Ramos (cell line): ENCODE measurements around the gene CBLN3.
"Not testable (repeated sequence)": the region's sequence is repeated elsewhere in the genome, so short reads cannot be mapped to it uniquely, and the experiment has no call there.

Source experiments
- in situ Hi-C: fragments of 300-500 bp; cut with MboI; formaldehyde crosslinking; loops from one replicate; pipeline ENCODE4 v1.14.3; 2022; ENCODE audit warnings: low sequenced_read_pairs; ENCODE audit not compliant: unreplicated experiment

CBLN3 gene

DNA sequence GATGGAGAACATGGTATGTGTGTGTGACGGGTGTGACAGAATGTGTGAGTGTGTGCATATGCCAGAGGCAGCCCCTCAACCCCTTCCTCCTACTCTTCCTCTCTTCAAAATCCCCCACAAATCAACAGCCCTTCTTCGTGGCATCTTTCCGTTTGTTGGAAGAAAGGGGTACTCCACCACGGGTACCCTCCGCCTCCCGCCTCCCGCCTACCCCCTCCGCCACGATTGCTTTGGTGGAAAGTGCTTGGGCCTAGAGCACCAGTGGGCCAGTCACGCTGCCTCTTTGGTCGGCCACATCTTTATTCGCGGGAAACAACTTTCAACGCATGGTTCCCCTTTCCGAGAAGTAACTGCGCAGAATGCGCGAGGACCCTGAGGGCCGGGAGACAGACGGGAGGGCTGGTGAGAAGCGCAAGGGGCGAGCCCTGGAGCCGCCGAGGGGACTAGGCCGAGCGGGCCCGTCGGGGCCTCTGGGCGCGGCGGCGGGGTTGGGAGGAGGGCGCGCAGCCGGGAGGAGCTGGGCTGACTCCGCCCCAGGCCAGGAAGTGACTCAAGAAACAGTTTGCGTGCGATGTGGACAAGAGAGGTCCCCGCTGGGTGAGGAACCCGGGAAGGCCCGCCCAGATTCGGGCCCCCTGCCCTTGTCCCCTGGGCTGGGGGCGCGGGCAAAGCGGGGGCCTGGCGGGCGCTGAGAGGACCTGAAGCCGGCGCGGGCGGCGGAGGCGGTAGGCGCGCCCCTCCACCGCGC, at the start of gene CBLN3, which contains the start of gene KHNYN:
CBLN3 (minus strand) TSS at position 274 of the 748 bp plus-strand sequence. CDS start 614 bp downstream, outside the sequence.
KHNYN (plus strand) TSS at position 560 of the 748 bp plus-strand sequence. CDS start 777 bp downstream, outside the sequence.
- in situ Hi-C loops, result loop anchor here (5.0 to 25.0 kb wide), 5 partner anchors 62 to 865 kb away; partner anchors contain the start of genes AP1G2, DHRS4L2, NFATC4 and TINF2

DNA sequence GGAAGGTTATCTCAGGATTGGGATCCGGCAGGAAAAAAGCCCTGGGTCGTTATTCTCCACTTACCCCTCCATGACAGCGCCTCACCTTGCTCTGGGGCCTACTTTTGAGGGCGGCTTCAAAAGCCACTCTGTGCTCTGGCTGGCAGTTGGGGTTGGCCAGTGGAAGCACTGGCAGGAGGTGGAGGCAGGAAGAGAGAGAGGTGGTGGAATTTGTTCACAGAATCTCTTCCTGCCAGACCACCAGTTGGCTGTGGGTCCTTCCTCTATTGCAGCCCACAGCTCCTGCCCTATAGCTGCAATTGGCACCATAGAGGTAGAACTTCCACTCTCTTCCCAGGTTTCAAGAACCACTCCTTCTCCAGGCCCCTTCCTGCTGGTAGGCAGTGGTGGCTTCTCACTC, 45.8 kb upstream of the CBLN3 start:
- in situ Hi-C loops, result no loop called here

DNA sequence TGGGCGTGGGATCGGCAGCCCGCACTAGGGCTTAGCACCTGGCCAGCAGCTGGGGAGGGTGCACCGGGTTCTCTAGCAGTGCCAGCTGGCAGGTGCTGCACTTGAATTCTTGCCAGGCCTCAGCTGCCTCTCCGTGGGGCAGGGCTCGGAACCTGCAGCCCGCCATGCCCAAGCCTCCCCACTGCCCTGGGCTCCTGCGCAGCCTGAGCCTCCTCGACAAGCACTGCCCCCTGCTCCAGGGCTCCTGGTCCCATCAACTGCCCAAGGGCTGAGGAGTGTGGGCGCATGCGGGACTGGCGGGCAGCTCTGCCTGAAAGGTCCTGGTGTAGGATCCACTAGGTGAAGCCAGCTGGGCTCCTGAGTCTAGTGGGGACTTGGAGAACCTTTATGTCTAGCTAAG, 43.7 kb upstream of the CBLN3 start:
- in situ Hi-C loops, result no loop called here

DNA sequence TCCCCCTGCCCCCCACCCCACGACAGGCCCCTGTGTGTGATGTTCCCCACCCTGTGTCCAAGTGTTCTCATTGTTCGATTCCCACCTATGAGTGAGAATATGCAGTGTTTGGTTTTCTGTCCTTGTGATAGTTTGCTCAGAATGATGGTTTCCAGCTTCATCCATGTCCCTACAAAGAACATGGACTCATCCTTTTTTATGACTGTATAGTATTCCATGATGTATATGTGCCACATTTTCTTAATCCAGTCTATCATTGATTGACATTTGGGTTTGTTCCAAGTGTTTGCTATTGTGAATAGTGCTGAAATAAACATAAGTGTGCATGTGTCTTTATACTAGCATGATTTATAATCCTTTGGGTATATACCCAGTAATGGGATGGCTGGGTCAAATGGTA, 41.0 kb upstream of the CBLN3 start:
- in situ Hi-C loops, result not testable (repeated sequence)

DNA sequence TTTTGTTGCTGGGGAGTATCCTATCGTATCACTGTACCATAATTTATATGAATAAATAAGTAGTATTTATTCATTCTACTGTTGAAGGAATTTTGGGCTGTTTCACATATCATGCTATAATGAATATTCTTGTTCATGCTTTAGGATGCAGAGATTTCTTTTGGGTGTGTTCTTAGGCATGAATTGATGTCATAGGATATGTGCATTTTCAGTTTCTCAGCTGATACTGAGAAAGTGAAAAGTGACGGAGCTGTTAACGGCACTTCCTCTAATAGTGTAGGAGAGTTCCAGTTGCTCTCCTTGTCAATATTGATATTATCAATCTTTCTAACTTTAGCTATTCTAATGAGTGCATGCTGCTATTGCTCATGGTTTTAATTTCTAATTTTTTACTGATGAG, 36.3 kb upstream of the CBLN3 start:
- in situ Hi-C loops, result no loop called here

DNA sequence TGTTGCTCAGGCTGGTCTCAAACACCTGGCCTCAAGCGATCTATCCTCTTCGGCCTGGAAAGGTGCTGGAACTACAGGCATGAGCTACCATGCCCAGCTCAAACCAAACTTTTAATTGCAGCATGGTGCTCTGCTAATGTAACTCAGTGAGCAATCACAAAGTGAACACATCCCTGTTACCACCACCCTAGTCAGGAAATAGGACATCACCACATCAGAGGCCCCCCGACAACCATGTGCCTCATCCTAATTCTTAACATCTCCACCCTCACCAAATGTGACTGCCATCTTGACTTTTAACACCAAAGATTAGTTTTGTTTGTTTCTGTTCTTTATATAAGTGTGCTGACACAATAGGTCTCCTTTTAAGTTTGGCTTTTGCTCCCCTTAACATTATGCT, 35.9 kb upstream of the CBLN3 start:
- in situ Hi-C loops, result no loop called here

DNA sequence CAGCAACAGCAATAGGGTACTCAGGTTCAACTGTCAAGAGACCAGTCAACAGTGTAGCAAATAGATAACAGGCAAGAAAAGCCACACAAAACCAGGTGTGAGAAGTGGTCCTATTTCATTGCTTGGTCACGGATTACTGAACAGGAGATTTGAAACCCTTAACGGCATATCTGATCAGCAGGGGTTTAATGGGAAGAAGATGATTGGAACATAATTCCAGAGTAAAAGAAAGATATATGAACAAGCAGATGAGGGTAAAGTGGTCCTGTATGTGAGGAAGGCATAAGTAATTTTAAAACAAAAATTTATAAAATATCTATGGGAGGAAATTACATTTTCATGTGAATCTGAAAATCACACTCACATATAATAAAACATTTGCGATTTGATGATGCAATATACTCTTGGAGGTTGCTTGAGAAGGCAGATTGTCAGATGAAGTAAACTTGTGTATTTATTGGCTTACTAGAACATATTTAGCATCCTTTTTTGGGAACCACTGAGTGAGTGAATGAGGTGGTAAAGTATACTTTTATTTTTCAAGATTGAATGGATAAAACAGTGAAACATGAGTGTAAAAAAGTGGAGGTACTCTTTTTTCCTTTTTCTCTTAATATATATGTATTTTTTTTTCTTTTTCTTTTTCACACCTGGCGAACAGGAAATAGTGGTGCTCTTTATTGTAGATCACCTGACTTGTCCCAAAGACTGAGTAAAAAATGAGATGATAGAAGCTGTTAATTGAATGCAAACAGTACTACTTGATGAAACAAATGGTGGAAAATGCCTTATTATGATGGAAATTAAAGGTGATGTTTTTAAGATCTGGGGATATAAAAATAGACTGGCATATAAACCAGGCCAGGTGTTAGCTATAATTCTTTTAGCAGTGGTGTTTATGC, 34.7 kb upstream of the CBLN3 start:
- in situ Hi-C loops, result no loop called here

DNA sequence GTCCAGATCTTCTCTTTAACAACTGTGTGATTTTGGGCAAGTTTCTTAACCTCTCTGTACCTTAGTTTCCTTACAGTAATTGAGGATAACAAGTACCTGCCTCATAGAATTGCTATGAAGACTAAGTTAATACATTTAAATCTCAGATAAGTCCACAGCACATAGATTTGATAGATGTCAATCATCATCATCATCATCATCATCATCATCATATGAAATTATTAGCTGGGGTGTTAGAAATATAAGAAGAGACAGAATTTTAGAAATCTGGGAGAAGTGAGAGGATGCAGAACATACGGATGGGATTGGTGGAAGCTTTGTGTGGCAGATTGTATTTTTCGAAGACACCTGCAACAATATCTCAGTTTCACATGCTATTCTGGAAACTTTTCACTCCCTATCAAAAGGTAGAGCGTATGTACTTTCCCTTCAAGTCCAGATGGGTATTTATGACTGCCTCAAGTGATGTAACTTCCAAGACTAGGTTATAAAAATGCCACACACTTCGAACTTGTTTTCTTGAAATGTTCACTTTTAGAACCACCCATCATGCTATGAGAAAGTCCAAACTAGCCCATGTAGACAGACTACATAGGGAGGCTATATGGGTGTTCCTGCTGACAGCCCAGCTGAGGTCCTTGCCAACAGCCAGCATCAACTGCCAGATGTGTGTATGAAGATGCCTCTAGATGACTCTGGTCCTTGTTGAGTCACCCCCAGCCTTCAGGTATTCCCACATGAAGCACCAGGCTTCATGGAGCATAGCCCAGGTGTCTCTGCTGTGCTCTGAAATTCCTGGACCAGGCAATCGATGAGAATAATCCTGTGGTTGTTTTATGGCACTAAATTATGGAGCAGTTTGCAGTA, 33.8 kb upstream of the CBLN3 start:
- in situ Hi-C loops, result no loop called here

DNA sequence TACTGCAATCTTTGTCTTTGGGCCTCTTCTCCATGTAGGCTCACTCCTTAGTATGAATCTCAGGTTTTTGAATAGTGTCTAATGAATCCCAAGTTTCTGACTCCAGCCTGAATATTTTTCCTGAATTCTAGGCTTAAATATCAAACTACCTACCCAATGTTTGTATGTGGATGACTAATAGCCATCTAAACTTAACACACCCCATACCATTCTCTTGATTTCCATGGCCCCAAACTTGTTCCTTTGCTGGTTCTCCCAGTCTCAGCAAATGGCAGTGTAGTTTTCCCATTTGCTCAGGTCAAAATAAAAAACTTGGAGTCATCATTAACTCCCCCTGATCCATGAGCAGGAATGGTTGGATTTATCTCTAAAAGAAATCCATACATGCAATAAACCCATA, 31.9 kb upstream of the CBLN3 start:
- in situ Hi-C loops, result no loop called here

DNA sequence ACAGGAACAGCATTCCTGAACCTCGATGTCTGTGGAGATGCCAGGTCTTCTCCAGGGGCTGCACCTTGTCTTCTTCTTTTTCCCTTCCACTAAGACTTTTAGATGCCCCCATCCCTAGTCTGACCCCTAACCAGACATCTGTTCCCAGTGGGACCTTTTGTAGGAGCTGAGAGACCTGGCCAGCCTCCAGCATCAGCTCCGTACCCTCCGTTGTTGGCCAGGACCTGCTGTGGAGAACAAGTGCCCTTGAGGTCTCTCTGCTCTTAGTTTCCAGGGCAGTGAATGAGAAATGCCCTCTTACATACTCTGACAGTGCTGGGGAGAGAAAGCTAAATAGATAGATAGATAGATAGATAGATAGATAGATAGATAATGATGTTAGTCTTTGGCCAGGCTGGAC, 29.9 kb upstream of the CBLN3 start:
- in situ Hi-C loops, result no loop called here

DNA sequence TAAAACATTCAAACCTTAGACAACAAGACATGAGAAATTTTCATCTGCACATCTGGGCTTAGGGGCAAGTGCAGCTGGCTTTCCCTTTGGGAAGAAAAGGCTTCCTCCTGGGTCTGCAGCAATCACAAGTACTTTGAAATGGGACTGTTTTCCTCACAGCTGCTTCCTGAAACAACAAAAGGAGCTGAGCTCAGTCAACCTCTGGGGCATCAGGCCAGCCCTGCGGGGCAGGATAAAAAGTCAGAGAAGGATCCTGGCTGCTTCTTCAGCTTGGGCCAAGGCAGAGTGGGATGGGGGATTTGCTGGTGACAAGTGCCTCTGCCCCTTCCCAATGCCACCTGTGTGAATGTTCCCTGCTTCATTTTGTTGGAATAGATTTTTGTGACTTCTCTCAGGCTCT, 29.3 kb upstream of the CBLN3 start:
- in situ Hi-C loops, result no loop called here

DNA sequence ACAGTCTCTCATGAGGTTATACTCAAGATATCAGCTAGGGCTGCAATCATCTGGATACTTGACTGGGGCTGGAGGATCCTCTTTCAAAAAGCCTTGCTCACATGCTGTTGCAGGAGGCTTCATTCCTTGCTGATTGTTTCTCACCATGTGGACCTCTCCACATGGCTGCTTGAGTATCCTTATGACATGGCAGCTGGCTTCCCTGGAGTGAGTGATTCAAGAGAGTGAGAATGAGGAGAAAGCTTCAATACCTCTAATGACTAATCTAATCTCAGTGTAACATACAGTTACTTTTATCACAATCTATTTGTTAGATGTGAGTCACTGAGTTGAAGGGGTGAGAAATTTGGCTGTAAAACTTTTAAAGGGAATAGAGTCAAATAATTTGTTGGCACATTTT, 27.5 kb upstream of the CBLN3 start:
- in situ Hi-C loops, result no loop called here

DNA sequence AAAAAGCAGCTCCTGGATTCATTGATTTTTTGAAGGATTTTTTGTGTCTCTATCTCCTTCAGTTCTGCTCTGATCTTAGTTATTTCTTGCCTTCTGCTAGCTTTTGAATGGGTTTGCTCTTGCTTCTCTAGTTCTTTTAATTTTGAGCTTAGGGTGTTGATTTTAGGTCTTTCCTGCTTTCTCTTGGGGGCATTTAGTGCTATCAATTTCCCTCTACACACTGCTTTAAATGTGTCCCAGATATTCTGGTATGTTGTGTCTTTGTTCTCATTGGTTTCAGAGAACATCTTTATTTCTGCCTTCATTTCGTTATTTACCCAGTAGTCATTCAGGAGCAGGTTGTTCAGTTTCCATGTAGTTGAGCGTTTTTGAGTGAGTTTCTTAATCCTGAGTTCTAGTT, 21.4 kb upstream of the CBLN3 start:
- in situ Hi-C loops, result not testable (repeated sequence)

DNA sequence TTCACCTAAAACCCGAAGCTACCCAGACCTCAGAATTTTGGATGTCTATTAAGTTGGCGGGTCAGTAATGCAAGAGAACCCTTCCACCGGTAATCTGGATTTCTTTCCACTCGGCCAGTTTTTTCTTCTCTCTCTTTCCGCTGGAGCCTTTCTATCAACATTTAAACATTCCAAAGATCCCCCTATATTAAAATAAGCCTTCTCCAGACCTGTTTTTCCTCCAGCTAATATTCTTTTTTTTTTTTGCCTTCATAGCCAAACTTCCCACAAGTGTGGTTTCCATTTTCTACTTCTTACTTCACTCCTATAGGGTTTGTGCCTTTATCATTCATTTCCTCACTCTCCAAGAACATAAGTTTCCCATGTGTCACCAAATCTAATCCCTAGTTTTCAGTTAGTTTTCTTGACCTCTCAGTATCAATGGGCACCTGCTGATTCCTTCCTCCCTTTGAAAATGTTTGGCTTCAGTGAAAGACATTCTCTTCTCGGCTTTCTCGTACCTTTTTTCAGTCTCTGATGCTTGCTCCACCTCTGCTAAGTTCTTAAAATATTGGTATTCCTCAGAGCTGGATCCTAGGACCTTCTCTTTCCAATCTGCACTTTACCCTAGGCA, 13.7 kb upstream of the CBLN3 start:
- in situ Hi-C loops, result loop anchor here (25.0 kb wide), 1 partner anchor 456 kb away; the partner anchor contains the start of gene DHRS4L2

DNA sequence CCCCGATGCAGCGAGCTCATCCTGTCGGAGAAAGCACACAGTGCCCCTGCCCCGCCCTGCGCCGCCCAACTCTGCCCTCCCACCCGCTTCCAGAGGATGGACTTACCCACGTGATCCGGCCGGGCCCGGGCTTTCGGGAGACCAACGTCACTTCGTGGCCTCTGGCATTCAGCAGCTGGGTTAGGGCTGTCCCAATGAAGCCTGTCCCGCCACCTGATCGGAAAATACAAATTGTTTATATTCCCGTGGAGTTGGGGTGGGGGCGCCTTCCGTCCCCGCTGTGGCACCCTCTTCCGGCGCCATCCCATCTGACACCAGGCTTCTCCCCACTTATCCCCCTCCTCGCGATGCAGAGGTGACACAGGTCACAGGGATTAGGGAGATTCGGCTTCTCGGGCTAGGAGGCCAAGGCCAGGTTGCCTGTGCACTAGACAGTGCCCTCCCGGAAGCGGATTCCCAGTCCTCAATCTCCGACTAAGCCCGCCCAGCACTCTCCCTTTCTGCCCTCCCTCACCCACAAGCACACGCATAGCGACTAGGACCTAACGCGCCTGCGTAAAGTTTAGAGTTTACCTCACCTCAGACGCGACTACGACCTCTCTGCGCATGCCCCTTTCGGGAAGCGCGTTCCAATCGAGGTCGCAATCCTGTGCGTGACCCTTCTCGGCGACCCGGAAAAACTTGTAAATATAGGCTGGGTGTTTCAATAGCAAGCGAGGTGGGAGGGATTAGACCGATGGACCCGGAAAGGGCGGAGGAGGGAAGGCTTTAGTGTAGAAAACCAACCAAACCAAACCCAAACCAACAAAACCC, 13.0 kb upstream of the CBLN3 start, which contains the start of gene SDR39U1:
SDR39U1 (minus strand) TSS at position 537 of the 813 bp plus-strand sequence; CDS start at position 530, 7 bp downstream.
- in situ Hi-C loops, result loop anchor here (25.0 kb wide), 1 partner anchor 455 kb away; the partner anchor contains the start of gene DHRS4L2

DNA sequence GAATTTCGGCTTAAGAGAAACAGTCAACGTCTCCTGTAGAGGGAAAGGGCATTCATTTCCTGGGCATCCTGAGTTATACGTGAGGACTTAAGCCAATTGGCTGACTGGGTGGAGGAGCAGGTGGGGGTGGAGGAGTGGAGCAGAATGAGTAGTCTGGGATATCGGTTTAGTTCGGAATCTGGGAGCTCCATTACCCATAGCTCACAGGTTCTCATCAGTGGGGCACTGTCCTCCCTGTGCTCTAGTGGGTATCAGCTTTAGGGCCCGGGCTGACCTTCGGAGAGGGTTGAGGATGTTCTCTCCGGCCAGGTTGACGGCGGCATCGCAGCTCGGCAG, 12.4 kb upstream of the CBLN3 start:
- in situ Hi-C loops, result loop anchor here (25.0 kb wide), 1 partner anchor 455 kb away; the partner anchor contains the start of gene DHRS4L2

DNA sequence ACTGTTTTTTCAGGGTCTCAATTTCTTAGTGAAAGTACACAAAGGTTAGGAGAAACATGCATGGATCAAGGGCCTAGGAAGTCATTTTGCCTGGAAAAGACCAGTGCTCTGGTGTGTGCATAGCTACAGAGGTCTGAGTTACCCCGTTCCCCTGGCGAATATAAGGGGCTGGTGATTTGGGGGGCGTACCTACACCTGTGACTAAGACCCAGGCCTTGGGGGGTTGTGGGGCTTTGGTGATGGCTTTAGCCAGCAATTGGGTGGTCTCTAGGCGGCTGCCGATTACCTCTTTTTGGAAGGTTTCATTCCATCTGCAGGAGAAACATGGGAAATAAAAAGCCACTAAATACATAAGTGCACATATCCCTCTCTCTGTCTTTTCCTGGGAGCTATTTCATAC, 12.0 kb upstream of the CBLN3 start:
- in situ Hi-C loops, result loop anchor here (25.0 kb wide), 1 partner anchor 454 kb away; the partner anchor contains the start of gene DHRS4L2

DNA sequence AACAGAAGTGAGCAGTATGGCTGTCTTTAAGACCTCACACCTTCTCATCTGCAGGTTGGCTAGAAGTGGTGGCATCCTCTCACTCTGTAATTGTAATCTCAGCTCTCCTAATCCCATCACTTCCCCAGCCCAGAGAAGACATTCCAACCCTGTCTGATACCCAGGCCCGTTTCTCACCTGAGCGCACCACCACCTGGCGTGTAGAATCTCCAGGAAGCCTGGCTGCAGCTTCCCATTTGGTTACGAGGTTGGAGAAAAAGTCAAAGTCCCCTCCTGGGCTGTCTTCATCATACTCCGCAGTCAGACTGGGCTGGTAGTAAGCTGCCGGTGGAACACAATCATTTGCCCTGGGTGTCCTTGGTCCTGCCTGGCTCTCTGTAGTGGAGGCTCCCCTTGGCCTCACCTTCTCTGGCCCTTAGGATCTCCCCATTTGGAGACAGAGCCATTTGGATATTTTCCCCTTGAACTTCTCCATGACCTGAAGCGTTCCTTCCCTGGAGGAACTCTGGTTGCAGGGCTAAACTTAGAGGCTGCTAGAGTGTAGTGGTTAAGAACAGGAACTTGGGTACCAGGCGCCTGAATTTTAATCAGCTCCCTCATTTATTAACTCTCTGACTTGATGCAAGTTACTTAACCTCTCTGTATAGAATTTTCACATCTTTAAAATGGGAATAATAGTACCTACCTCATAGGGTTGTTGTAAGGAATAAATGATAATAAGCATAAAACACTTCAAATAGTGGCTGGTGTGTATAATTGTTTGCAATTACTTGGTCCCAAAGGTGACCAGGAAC, 11.3 kb upstream of the CBLN3 start:
- in situ Hi-C loops, result loop anchor here (25.0 kb wide), 1 partner anchor 454 kb away; the partner anchor contains the start of gene DHRS4L2
